Activated CD4-positive, alpha-beta memory T cell treated with anti-CD3 and anti-CD28 coated beads, Interleukin-2, amount 10 ng/mL, durations not matched to agents 7 days and 5 days (primary cell): ENCODE measurements around the gene FAM53B. TPM values are rescaled to one million over a fixed set of nuclear protein-coding genes. Genes with fewer than 3 reads are reported as not detected.
A peak's percentile ranks its signal among the peaks of the same experiment; 100 is the strongest.
"Not testable (repeated sequence)": the region's sequence is repeated elsewhere in the genome, so short reads cannot be mapped to it uniquely, and the experiment has no call there.

Source experiments
- CTCF ChIA-PET: fragments of 350-600 bp; sonication (Branson Sonifier 250); formaldehyde crosslinking; loops from one replicate; lab custom pipeline; 2021; ENCODE audit warnings: antibody characterized with exemption, inconsistent platforms; lab: Charles Lee
- POLR2A ChIA-PET: fragments of 350-600 bp; sonication (Branson Sonifier 250); formaldehyde crosslinking; loops from one replicate; lab custom pipeline; 2021; ENCODE audit warnings: antibody characterized with exemption; lab: Charles Lee
- DNase-seq: peaks from one replicate; pipeline ENCODE4 v3.0.0-alpha.2; 2020
- H3K27ac Mint-ChIP-seq: one replicate; pipeline ENCODE4 v1.8.0; 2021; ENCODE audit warnings: mild to moderate bottlenecking, mixed read lengths
- H3K27me3 Mint-ChIP-seq: one replicate; pipeline ENCODE4 v1.8.0; 2021; ENCODE audit warnings: mixed read lengths
- H3K36me3 Mint-ChIP-seq: one replicate; pipeline ENCODE4 v1.8.0; 2021; ENCODE audit warnings: low read depth, mixed read lengths
- H3K4me1 Mint-ChIP-seq: one replicate; pipeline ENCODE4 v1.8.0; 2021; ENCODE audit warnings: mixed read lengths
- H3K4me3 Mint-ChIP-seq: one replicate; pipeline ENCODE4 v1.8.0; 2021; ENCODE audit warnings: mild to moderate bottlenecking, mixed read lengths
- H3K9me3 Mint-ChIP-seq: one replicate; pipeline ENCODE4 v1.8.0; 2021; ENCODE audit warnings: mixed read lengths
- total RNA-seq, 2 experiments: library from RNA; stranded (reverse); gene quantifications; one replicate each; pipeline ENCODE4 v1.2.3, GENCODE V29; 2021

Gene FAM53B, protein sequence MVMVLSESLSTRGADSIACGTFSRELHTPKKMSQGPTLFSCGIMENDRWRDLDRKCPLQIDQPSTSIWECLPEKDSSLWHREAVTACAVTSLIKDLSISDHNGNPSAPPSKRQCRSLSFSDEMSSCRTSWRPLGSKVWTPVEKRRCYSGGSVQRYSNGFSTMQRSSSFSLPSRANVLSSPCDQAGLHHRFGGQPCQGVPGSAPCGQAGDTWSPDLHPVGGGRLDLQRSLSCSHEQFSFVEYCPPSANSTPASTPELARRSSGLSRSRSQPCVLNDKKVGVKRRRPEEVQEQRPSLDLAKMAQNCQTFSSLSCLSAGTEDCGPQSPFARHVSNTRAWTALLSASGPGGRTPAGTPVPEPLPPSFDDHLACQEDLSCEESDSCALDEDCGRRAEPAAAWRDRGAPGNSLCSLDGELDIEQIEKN
- total RNA-seq: 10 to 100 TPM; 44.9 to 46.6 TPM

GRCh38 chr10:124744102-124745050 is at the start of gene FAM53B:
Gene FAM53B, minus strand, starts transcription at chr10:124744378. Its CDS starts 37,665 bp downstream, at chr10:124706713.
- DNase-seq: peak; percentile 82
- H3K4me1 Mint-ChIP-seq: peaks cover 53% of the 10 kb centered on the region
- H3K36me3 Mint-ChIP-seq: peaks cover 21% of the 10 kb centered on the region
- H3K27me3 Mint-ChIP-seq: peaks cover 2% of the 10 kb centered on the region
- peak within 1 kb of the TSS; percentile 92 for H3K27ac Mint-ChIP-seq
- ChIA-PET POLR2A (interaction anchor here (1.2 to 2.7 kb wide), 4 partner anchors 11 to 214 kb away, joined by 4 to 11 read pairs (median 5); no protein-coding TSS in a partner anchor), CTCF (interaction anchor here (1.0 to 5.3 kb wide), 13 partner anchors 19 to 280 kb away, joined by 3 to 82 read pairs (median 5); no protein-coding TSS in a partner anchor)
- H3K4me3 Mint-ChIP-seq: peak within 1 kb of the TSS; percentile 95
- no peaks in the 10 kb centered on the region for H3K9me3 Mint-ChIP-seq

DNA sequence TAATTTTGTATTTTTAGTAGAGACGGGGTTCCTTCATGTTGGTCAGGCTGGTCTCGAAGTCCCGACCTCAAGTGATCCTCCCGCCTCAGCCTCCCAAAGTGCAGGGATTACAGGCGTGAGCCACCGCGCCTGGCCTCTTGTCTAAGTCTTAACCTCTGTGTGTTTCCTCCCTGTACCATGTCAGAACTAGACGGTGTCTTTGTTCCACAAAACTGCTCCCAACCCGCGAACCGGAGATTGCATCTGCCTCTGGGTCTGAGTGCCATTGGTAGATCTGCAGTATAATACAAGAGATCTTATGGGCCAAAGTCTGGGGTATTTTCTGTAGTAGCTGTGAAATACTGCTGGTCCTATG is 48.8 kb upstream of the FAM53B start:
- ChIA-PET POLR2A (interaction anchor here (0.7 to 3.5 kb wide), 5 partner anchors 9 to 415 kb away, joined by 3 to 44 read pairs (median 13); partner anchors contain the start of gene ABRAXAS2), CTCF (interaction anchor here (0.7 to 1.2 kb wide), 2 partner anchors 26 to 50 kb away, joined by 4 read pairs; no protein-coding TSS in a partner anchor)
- H3K4me1 Mint-ChIP-seq: peaks cover 24% of the 10 kb centered on the region
- peaks cover 12% of the 10 kb centered on the region for H3K36me3 Mint-ChIP-seq
- H3K4me3 Mint-ChIP-seq: peak overlapping the region; percentile 92
- H3K27ac Mint-ChIP-seq: peak overlapping the region; percentile 90
- peaks cover 10% of the 10 kb centered on the region for H3K27me3 Mint-ChIP-seq
- DNase-seq: no peak
- H3K9me3 Mint-ChIP-seq: no peaks in the 10 kb centered on the region

DNA sequence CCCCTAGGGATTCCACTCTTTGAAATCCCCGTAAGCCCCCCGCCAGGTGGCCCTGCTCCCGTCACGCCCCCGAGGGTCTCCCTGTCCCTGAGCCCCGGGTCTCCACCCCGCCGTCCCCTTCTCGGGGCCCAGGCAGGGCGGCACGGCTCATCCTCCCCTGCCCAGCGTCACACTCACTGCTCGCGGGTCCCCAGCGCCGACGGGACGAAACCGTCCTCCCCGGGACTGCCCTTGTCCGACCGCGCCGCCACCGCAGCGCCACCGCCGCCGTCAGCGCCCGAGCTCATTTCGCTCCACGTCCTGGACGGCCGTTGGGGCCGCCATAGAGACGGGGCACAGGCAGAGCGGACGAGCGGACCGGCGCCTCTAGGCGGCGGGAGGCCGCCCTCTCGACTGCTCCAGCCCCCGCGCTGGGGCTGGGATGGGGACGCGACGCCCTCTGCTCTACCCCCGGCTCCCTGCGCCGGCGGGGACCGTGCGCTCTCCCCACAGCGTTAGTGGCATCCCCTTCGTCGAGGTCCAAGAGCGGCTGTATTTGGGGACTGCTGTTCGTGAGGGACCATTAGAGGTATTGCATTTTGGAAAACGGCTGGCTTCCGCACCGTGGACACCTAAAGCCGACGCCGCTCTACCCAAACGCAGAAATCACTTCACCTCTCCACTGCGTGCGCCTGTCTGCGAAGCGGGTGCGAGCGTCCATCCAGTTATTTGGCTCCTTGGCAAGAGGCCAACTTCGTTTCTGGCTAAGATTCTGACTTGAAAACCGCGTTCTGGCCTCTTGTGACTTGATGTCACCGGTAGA is 47.6 kb upstream of the FAM53B start, which contains the start of gene EEF1AKMT2:
Gene EEF1AKMT2, minus strand, starts transcription at position 341 of the 802 bp plus-strand sequence. Its CDS starts 54 bp downstream, at position 287.
- Mint-ChIP-seq H3K36me3 (peaks cover 20% of the 10 kb centered on the region), H3K9me3 (no peaks in the 10 kb centered on the region), H3K4me3 (peak within 1 kb of the TSS; percentile 92), H3K27ac (peak within 1 kb of the TSS; percentile 90), H3K4me1 (peaks cover 24% of the 10 kb centered on the region), H3K27me3 (peaks cover 8% of the 10 kb centered on the region)
- ChIA-PET CTCF (interaction anchor here (0.7 to 1.2 kb wide), 4 partner anchors 10 to 46 kb away, joined by 3 to 5 read pairs (median 4); partner anchors contain the start of gene ABRAXAS2), POLR2A (interaction anchor here (0.9 to 3.5 kb wide), 19 partner anchors 10 to 143 kb away, joined by 3 to 44 read pairs (median 5); partner anchors contain the start of gene ABRAXAS2)
- DNase-seq: peak; percentile 86

GRCh38 chr10:124782900-124783299 is 38.7 kb upstream of the FAM53B start:
- H3K9me3 Mint-ChIP-seq, H3K27me3 Mint-ChIP-seq, POLR2A ChIA-PET, H3K27ac Mint-ChIP-seq, DNase-seq, H3K4me1 Mint-ChIP-seq, H3K4me3 Mint-ChIP-seq: not testable (repeated sequence)
- peaks cover 41% of the 10 kb centered on the region for H3K36me3 Mint-ChIP-seq
- CTCF ChIA-PET: interaction anchor here (0.7 kb wide), 1 partner anchor 37 kb away, joined by 3 read pairs; no protein-coding TSS in a partner anchor

DNA sequence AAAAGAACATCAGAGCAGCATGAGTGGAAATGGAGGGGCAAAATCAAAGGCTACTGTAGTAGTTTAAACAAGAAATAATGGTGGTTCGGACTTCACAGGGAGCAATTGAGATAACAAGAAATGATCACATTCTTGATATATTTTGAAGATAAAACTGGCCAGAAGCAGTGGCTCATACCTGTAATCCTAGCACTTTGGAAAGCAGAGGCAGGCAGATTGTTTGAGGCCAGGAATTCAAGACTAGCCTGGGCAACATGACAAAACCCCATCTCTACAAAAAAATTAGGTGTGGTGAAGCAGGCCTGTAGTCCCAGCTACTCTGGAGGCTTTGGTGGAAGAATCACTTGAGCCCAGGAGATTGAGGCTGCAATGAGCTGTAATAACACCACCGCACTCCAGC is 24.6 kb upstream of the FAM53B start:
- Mint-ChIP-seq H3K9me3 (no peaks in the 10 kb centered on the region), H3K27ac (no peak overlapping the region), H3K27me3 (no peaks in the 10 kb centered on the region), H3K4me3 (no peak overlapping the region), H3K4me1 (no peaks in the 10 kb centered on the region), H3K36me3 (peaks cover 42% of the 10 kb centered on the region)
- no peak for DNase-seq
- ChIA-PET CTCF (interaction anchor here (1.0 kb wide), 1 partner anchor 9 kb away, joined by 5 read pairs; no protein-coding TSS in a partner anchor), POLR2A (no interaction called here)

GRCh38 chr10:124765256-124765655 is 21.1 kb upstream of the FAM53B start:
- H3K36me3 Mint-ChIP-seq: peaks cover 34% of the 10 kb centered on the region
- H3K4me1 Mint-ChIP-seq: peaks cover 2% of the 10 kb centered on the region
- DNase-seq: no peak
- POLR2A ChIA-PET: interaction anchor here (1.0 kb wide), 1 partner anchor 26 kb away, joined by 3 read pairs; the partner anchor contains the start of gene EEF1AKMT2
- CTCF ChIA-PET: interaction anchor here (0.6 to 1.3 kb wide), 2 partner anchors 13 to 26 kb away, joined by 3 read pairs; partner anchors contain the start of gene EEF1AKMT2
- no peak overlapping the region for H3K4me3 Mint-ChIP-seq
- no peaks in the 10 kb centered on the region for H3K27me3 Mint-ChIP-seq
- H3K27ac Mint-ChIP-seq: no peak overlapping the region
- H3K9me3 Mint-ChIP-seq: no peaks in the 10 kb centered on the region

GRCh38 chr10:124763267-124763666 is 19.1 kb upstream of the FAM53B start:
- Mint-ChIP-seq H3K27ac (no peak overlapping the region), H3K27me3 (no peaks in the 10 kb centered on the region), H3K36me3 (peaks cover 40% of the 10 kb centered on the region), H3K4me3 (no peak overlapping the region), H3K9me3 (no peaks in the 10 kb centered on the region), H3K4me1 (peaks cover 2% of the 10 kb centered on the region)
- POLR2A ChIA-PET: interaction anchor here (0.6 to 1.7 kb wide), 4 partner anchors 15 to 153 kb away, joined by 3 to 4 read pairs (median 4); partner anchors contain the start of gene EEF1AKMT2
- CTCF ChIA-PET: interaction anchor here (1.3 kb wide), 1 partner anchor 14 kb away, joined by 5 read pairs; no protein-coding TSS in a partner anchor
- DNase-seq: no peak

GRCh38 chr10:124762281-124762680 is 18.1 kb upstream of the FAM53B start:
- DNase-seq: no peak
- CTCF ChIA-PET: interaction anchor here (1.3 kb wide), 1 partner anchor 13 kb away, joined by 5 read pairs; no protein-coding TSS in a partner anchor
- Mint-ChIP-seq H3K27me3 (no peaks in the 10 kb centered on the region), H3K27ac (no peak overlapping the region), H3K4me3 (no peak overlapping the region), H3K4me1 (peaks cover 2% of the 10 kb centered on the region), H3K36me3 (peaks cover 44% of the 10 kb centered on the region), H3K9me3 (no peaks in the 10 kb centered on the region)
- POLR2A ChIA-PET: interaction anchor here (1.6 to 1.7 kb wide), 2 partner anchors 14 to 103 kb away, joined by 4 read pairs; no protein-coding TSS in a partner anchor

DNA sequence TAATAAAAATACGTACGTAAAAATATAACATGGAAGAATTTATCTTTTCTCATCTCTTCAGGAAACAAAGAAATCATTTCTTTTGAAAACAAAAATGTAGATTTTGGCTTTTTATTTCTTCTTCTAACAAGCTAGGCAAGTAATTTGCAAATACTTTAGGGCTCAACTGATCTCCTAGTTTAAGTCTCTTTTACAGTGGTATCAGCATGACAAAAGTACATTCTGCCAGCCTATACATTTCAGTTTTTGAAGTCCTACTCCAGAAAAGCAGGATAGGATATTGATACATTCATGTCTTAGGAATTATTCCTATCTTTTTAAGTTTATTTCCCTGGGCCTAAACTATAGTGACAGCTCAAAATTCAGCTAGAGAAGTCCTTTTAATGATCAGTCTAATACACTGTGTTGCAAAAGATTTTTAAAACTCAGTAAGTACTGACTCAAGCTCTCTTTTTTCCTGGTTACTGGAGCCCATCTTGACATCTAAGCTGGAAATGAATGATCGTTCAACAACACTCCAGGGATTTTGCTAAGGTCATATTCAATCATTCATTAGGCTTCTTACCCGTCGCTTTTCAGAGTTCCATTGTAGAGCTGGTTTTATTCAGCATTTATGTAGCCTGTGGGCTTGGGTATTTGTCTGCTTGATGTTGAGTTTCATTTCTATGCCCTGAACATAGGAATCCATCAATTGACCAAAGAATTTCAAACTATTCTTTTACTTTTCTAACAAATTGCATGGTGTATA is 12.2 kb upstream of the FAM53B start:
- CTCF ChIA-PET: interaction anchor here (0.9 to 1.4 kb wide), 4 partner anchors 9 to 216 kb away, joined by 3 to 10 read pairs (median 4); no protein-coding TSS in a partner anchor
- H3K27me3 Mint-ChIP-seq: no peaks in the 10 kb centered on the region
- no peak overlapping the region for H3K27ac Mint-ChIP-seq
- POLR2A ChIA-PET: interaction anchor here (0.9 to 2.6 kb wide), 5 partner anchors 8 to 45 kb away, joined by 3 to 11 read pairs (median 3); partner anchors contain the start of genes ABRAXAS2 and EEF1AKMT2
- DNase-seq: no peak
- no peaks in the 10 kb centered on the region for H3K9me3 Mint-ChIP-seq
- H3K36me3 Mint-ChIP-seq: peaks cover 49% of the 10 kb centered on the region
- peaks cover 2% of the 10 kb centered on the region for H3K4me1 Mint-ChIP-seq
- no peak overlapping the region for H3K4me3 Mint-ChIP-seq

- Mint-ChIP-seq H3K27me3 (no peaks in the 10 kb centered on the region), H3K9me3 (no peaks in the 10 kb centered on the region), H3K27ac (no peak overlapping the region), H3K36me3 (peaks cover 46% of the 10 kb centered on the region), H3K4me3 (no peak overlapping the region), H3K4me1 (no peaks in the 10 kb centered on the region)
- CTCF ChIA-PET: interaction anchor here (1.0 to 1.4 kb wide), 3 partner anchors 9 to 72 kb away, joined by 3 to 10 read pairs (median 3); no protein-coding TSS in a partner anchor
- no peak for DNase-seq
- POLR2A ChIA-PET: interaction anchor here (1.8 to 2.6 kb wide), 2 partner anchors 9 to 36 kb away, joined by 6 to 11 read pairs; partner anchors contain the start of gene EEF1AKMT2
These were observed 11.4 kb upstream of the FAM53B start for GRCh38 chr10:124755581-124755980.
